ENCODE results near the gene PRDM16.

The PRDM16 gene

GRCh38 chr1:3386205-3387002 lies 317.4 kb downstream of the PRDM16 start:
- DNase-seq = no peak

- no peak for DNase-seq
These were observed 318.4 kb downstream of the PRDM16 start for GRCh38 chr1:3387401-3387800.

GRCh38 chr1:3389093-3389833 lies 320.3 kb downstream of the PRDM16 start:
- no peak for DNase-seq

- DNase-seq = no peak
These were observed 321.3 kb downstream of the PRDM16 start for GRCh38 chr1:3390291-3390690.

GRCh38 chr1:3391711-3392110 lies 322.7 kb downstream of the PRDM16 start:
- DNase-seq = peak; percentile 45

GRCh38 chr1:3393024-3393986 lies 324.3 kb downstream of the PRDM16 start:
- DNase-seq = peak; percentile 78

- peak; percentile 60 for DNase-seq
These were observed 325.3 kb downstream of the PRDM16 start for GRCh38 chr1:3393987-3394920.

- DNase-seq = no peak
These were observed 327.4 kb downstream of the PRDM16 start for GRCh38 chr1:3396411-3396810.

- no peak for DNase-seq
These were observed 328.3 kb downstream of the PRDM16 start for GRCh38 chr1:3397311-3397710.

- DNase-seq = no peak
These were observed 329.6 kb downstream of the PRDM16 start for GRCh38 chr1:3398396-3399140.

GRCh38 chr1:3399732-3400131 lies 330.7 kb downstream of the PRDM16 start:
- DNase-seq = no peak

GRCh38 chr1:3401585-3402257 lies 332.7 kb downstream of the PRDM16 start:
- DNase-seq = no peak

- no peak for DNase-seq
These were observed 333.4 kb downstream of the PRDM16 start for GRCh38 chr1:3402258-3403010.

GRCh38 chr1:3403011-3403345 lies 334.0 kb downstream of the PRDM16 start:
- DNase-seq = no peak

GRCh38 chr1:3403388-3404231 lies 334.6 kb downstream of the PRDM16 start:
- DNase-seq = peak; percentile 52

GRCh38 chr1:3404301-3404700 lies 335.3 kb downstream of the PRDM16 start:
- no peak for DNase-seq

GRCh38 chr1:3404801-3405200 lies 335.8 kb downstream of the PRDM16 start:
- no peak for DNase-seq

GRCh38 chr1:3405491-3405890 lies 336.5 kb downstream of the PRDM16 start:
- no peak for DNase-seq

Data from eye (tissue), 1 donor.